ENCODE measurements around the gene ABCA4. TPM values are rescaled to one million over a fixed set of nuclear protein-coding genes. Genes with fewer than 3 reads are reported as not detected.
"Not testable (repeated sequence)": the region's sequence is repeated elsewhere in the genome, so short reads cannot be mapped to it uniquely, and the experiment has no call there.

Gene ABCA4
- total RNA-seq, result not detected
- not detected for polyA plus RNA-seq
- 0 reads per million in 6 experiments for total RNA-seq

DNA sequence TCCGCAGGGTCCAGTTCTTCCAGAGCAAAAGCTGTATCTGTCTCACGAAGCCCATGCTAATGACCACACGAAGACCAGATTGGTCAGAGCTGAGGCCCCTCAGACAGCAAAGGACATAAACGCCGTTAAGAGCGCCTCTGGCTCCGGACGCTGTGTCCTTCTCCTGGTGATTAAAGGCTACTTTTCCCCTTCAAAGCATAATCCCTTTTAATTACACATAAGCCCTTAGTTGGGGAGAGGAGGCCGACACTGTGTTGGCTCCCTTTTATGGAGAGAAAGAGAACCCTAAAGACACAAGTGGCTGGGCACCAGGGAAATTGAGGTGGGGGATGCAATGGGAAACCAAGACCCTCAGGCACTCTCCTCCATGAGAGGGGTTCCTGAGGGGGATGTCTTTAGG, at the start of gene ABCA4:
ABCA4 (minus strand) TSS at position 158 of the 400 bp plus-strand sequence; CDS start at position 55, 103 bp downstream.
- no peak within 1 kb of the TSS for H3K27ac Mint-ChIP-seq
- no peak for DNase-seq
- H3K27me3 Mint-ChIP-seq, result peaks cover 0 to 2% (median 0%) of the 10 kb centered on the region in 5 donors
- H3K9me3 Mint-ChIP-seq, result no peaks in the 10 kb centered on the region
- POLR2A ChIA-PET, result no interaction called here
- H3K36me3 Mint-ChIP-seq, result no peaks in the 10 kb centered on the region
- ATAC-seq, result no peak
- H3K4me3 Mint-ChIP-seq, result no peak within 1 kb of the TSS
- no peaks in the 10 kb centered on the region for H3K4me1 Mint-ChIP-seq

DNA sequence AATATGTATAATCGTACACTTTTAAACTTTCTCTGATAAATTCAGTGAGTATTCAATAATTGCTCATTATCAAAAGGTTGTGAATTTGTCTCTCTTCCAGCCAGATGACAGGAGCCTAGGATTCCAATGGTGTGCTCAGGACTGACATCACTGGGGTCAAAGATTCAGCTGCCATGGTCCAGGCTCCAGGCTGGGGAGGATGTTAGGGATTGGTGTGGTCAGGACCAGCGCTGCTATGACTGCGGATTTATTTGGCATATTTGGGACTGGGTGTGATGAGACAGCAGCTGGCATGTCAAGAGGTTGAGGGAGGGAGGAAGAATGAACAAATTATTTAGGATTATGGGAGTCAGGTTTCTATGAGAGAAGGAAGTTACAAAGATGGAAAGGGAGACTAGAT, 48.2 kb upstream of the ABCA4 start:
- POLR2A ChIA-PET, result no interaction called here
- Mint-ChIP-seq H3K36me3 (no peaks in the 10 kb centered on the region), H3K27me3 (peaks cover 5 to 14% (median 7%) of the 10 kb centered on the region in 5 donors), H3K4me1 (no peaks in the 10 kb centered on the region), H3K4me3 (no peak overlapping the region), H3K9me3 (no peaks in the 10 kb centered on the region), H3K27ac (no peak overlapping the region)
- DNase-seq, result no peak
- no peak for ATAC-seq

DNA sequence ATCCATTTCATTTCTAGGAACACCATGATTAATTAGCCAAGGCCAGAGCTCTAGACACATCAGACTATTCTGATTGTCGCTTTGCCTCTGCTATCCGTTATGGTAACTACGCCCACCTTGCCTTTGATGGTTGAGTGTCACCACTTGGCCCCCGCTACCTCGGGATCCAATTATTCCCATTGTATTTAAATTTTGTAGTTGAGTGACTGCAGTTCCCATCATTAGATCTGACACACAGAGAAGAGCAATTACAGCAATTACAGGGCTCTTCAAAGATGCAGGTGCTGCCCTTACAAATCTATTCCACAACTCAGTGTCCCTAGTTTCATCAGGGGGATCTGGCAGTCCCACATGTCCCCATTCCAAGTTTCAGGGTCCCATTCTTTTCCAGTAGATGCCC, 44.9 kb upstream of the ABCA4 start:
- Mint-ChIP-seq H3K4me3 (no peak overlapping the region), H3K27ac (no peak overlapping the region), H3K9me3 (no peaks in the 10 kb centered on the region), H3K36me3 (no peaks in the 10 kb centered on the region), H3K27me3 (peaks cover 7 to 30% (median 17%) of the 10 kb centered on the region in 5 donors), H3K4me1 (no peaks in the 10 kb centered on the region)
- no peak for ATAC-seq
- POLR2A ChIA-PET, result no interaction called here
- no peak for DNase-seq

DNA sequence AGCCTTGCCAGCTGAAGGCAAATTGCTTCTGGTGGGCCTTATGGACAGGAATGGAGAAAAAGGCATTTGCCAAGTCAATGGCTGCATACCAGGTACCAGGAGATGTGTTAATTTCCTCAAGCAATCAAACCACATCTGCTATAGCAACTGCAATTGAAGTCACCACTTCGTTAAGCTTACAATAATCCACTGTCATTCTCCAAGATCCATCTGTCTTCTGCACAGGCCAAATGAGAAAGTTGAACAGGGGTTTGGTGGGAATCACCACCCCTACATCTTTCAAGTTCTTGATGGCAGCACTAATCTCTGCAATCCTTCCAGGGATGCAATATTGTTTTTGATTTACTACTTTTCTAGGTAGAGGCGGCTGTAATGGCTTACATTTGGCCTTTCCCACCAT, 43.9 kb upstream of the ABCA4 start:
- H3K9me3 Mint-ChIP-seq, DNase-seq, ATAC-seq, H3K36me3 Mint-ChIP-seq, POLR2A ChIA-PET, H3K4me3 Mint-ChIP-seq, H3K27ac Mint-ChIP-seq, H3K4me1 Mint-ChIP-seq: not testable (repeated sequence)
- H3K27me3 Mint-ChIP-seq, result peaks cover 5 to 31% (median 17%) of the 10 kb centered on the region in 5 donors

DNA sequence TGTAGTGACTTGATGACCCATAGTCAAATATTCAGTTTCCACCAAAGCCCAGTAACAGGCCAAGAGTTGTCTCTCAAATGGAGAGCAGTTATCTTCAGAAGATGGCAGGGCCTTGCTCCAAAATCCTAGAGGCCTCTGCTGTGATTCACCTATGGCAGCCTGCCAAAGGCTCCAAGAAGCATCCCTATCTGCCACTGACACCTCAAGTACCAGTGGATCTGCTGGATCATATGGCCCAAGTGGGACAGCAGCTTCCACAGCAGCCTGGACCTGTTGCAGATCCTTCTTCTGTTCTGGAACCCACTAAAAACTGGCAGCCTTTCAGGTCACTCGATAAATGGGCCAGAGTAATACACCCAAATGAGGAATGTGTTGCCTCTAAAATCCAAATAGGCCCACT, 43.2 kb upstream of the ABCA4 start:
- H3K4me1 Mint-ChIP-seq, ATAC-seq, H3K4me3 Mint-ChIP-seq, H3K36me3 Mint-ChIP-seq, DNase-seq, H3K27ac Mint-ChIP-seq, H3K9me3 Mint-ChIP-seq, POLR2A ChIA-PET: not testable (repeated sequence)
- H3K27me3 Mint-ChIP-seq, result peaks cover 4 to 25% (median 15%) of the 10 kb centered on the region in 5 donors

DNA sequence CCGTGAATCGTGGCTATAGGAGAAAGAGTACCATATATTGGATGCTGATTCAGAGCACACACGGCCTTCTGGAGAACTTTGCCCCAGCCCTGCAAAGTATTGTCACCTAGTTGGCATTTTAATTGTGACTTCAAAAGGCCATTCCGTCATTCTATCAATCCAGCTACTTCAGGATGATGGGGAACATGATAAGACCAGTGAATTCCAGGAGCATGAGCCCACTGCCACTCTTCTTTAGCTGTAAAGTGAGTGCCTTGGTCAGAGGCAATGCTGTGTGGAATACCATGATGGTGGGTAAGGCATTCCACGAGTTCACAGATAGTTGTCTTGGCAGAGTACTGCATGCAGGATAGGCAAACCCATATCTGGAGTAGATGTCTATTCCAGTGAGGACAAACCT, 42.3 kb upstream of the ABCA4 start:
- H3K9me3 Mint-ChIP-seq, H3K36me3 Mint-ChIP-seq, POLR2A ChIA-PET, H3K27ac Mint-ChIP-seq, ATAC-seq, H3K4me1 Mint-ChIP-seq, DNase-seq, H3K4me3 Mint-ChIP-seq: not testable (repeated sequence)
- H3K27me3 Mint-ChIP-seq, result peaks cover 4 to 23% (median 9%) of the 10 kb centered on the region in 5 donors

DNA sequence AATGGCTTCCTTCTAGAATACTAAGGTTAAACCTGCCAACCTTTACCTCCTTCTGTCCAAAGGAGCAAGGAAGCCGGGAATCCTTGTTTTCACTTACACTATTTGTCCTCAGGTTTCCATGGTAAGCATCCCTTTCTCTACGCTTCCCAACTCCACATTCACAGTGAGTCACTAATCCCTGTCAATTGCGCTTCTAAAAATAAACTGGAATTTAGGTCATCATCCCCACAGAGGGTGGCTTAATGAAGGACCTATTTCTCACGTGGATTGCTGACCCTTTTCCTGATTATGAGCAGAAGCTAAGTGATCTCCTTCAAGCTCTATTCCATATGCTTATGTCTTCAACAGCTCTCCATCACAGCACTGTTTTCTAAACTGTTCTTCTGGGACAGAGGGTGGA, 39.9 kb upstream of the ABCA4 start:
- ATAC-seq, result no peak
- Mint-ChIP-seq H3K27me3 (peaks cover 3 to 18% (median 9%) of the 10 kb centered on the region in 5 donors), H3K9me3 (peaks cover 0 to 6% (median 0%) of the 10 kb centered on the region in 9 donors), H3K27ac (no peak overlapping the region), H3K36me3 (no peaks in the 10 kb centered on the region), H3K4me3 (no peak overlapping the region), H3K4me1 (peaks cover 0 to 1% (median 0%) of the 10 kb centered on the region in 4 donors)
- DNase-seq, result no peak
- POLR2A ChIA-PET, result no interaction called here

DNA sequence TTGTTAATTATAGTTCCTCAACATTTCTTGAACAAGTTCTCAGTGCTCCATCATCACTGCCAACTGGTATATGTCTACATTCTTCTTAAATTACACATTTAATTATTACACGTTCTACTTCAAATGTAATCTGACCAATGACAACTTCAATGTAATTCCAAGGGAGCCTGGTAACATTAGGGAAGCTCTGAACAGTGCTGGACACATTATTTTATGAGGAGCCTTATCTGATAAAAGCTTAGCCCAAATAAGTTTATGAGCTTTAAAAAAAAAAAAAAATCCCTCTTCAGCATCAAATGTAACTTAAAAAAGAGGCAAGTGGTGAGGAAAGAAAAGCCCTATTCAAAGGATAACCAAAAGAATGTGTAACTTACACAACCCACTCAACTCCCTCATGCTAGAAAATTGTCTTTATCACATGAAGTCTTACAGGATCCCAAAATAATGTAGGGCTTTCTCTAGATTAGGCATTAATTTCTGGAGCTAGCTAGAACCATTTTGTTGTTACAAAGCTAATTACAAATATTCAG, 35.2 kb upstream of the ABCA4 start:
- H3K36me3 Mint-ChIP-seq, result no peaks in the 10 kb centered on the region
- no peak overlapping the region for H3K27ac Mint-ChIP-seq
- H3K27me3 Mint-ChIP-seq, result peaks cover 0 to 9% (median 0%) of the 10 kb centered on the region in 5 donors
- POLR2A ChIA-PET, result no interaction called here
- DNase-seq, result no peak
- no peak overlapping the region for H3K4me3 Mint-ChIP-seq
- H3K4me1 Mint-ChIP-seq, result peaks cover 0 to 1% (median 0%) of the 10 kb centered on the region in 4 donors
- ATAC-seq, result no peak
- peaks cover 0 to 9% (median 0%) of the 10 kb centered on the region in 9 donors for H3K9me3 Mint-ChIP-seq

DNA sequence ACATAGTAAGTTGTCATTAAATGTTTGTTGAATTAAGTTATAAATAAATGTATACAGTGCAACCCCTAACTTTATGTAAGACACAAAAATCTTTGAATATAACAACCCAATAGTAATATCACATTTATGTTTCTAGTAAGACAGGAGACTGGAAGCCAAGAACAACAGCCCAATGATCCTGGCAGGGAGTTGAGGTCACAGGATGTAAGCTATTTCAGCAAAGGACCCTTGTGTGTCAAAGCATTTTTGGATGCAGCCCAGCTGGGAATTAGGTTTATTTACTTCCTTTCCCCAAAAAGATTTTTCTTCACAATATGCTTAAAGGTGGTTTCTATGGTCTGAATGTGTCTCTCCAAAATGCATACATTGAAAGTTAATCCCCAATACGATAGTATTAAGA, 34.0 kb upstream of the ABCA4 start:
- Mint-ChIP-seq H3K9me3 (peaks cover 0 to 9% (median 0%) of the 10 kb centered on the region in 9 donors), H3K27ac (no peak overlapping the region), H3K36me3 (no peaks in the 10 kb centered on the region), H3K4me1 (no peaks in the 10 kb centered on the region), H3K4me3 (no peak overlapping the region), H3K27me3 (peaks cover 0 to 5% (median 0%) of the 10 kb centered on the region in 5 donors)
- ATAC-seq (no peak), DNase-seq (no peak)
- POLR2A ChIA-PET, result no interaction called here

DNA sequence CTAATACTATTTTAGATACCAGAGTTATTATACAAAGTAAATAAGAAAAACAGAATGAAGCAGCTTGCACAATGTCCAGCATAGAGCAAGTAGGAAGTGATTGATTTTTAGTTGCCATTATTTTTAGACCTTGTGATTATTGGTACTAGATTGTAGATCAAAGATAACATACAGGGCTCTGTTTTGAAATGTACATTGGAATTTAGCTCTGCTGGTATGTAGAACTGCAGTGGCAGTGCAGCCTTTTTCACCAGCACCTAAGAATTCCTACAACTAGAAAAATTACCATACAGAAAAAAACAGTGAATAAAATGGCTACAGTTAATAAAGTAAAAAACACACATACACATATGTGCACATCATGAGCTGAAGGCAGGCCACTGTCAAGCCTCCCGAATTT, 32.2 kb upstream of the ABCA4 start:
- POLR2A ChIA-PET, result no interaction called here
- H3K4me1 Mint-ChIP-seq, result no peaks in the 10 kb centered on the region
- H3K27ac Mint-ChIP-seq, result no peak overlapping the region
- DNase-seq, result no peak
- H3K9me3 Mint-ChIP-seq, result peaks cover 0 to 9% (median 0%) of the 10 kb centered on the region in 9 donors
- H3K27me3 Mint-ChIP-seq, result peaks cover 0 to 5% (median 0%) of the 10 kb centered on the region in 5 donors
- H3K4me3 Mint-ChIP-seq, result no peak overlapping the region
- ATAC-seq, result no peak
- H3K36me3 Mint-ChIP-seq, result no peaks in the 10 kb centered on the region

DNA sequence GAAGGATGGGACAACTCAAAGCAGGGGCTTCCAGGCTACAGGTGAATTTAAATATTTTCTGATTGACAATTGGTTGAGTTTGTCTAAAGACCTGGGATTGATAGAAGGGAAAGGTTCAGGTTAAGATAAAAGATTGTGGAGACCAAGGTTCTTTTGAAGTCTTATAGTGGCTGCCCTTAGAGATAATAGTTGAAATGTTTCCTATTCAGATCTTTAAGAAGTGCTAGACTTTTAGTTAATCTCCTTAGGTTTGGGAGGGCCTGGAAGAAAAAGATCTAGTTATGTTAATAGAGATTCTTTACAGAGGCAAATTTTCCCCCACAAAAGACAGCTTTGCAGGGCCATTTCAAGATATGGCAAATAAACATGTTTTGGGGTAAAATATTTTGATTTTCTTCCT, 28.2 kb upstream of the ABCA4 start:
- H3K27me3 Mint-ChIP-seq, DNase-seq, ATAC-seq, POLR2A ChIA-PET, H3K36me3 Mint-ChIP-seq, H3K4me3 Mint-ChIP-seq, H3K9me3 Mint-ChIP-seq, H3K4me1 Mint-ChIP-seq, H3K27ac Mint-ChIP-seq: not testable (repeated sequence)

DNA sequence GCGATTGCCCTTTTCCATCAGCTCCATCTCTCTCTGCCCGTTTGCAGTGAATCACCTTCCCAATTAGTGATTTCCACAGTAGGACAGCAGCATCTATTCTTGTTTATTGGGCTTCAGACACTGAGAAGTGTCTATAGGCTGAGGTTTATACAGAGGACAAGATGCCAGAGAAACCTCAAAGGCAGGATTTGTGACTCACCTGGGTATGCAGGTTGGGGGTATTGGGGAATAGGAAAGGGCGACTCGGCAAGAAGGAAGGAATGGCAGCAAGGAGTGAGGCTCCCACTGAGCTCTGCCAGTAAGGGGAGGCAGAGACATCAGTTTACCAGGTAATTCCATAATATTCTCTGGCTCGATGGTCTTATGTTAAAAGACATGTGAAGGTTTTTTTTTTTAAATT, 25.3 kb upstream of the ABCA4 start:
- Mint-ChIP-seq H3K27ac (no peak overlapping the region), H3K9me3 (no peaks in the 10 kb centered on the region), H3K4me1 (no peaks in the 10 kb centered on the region), H3K27me3 (no peaks in the 10 kb centered on the region), H3K4me3 (no peak overlapping the region), H3K36me3 (no peaks in the 10 kb centered on the region)
- POLR2A ChIA-PET, result no interaction called here
- ATAC-seq (no peak), DNase-seq (no peak)

DNA sequence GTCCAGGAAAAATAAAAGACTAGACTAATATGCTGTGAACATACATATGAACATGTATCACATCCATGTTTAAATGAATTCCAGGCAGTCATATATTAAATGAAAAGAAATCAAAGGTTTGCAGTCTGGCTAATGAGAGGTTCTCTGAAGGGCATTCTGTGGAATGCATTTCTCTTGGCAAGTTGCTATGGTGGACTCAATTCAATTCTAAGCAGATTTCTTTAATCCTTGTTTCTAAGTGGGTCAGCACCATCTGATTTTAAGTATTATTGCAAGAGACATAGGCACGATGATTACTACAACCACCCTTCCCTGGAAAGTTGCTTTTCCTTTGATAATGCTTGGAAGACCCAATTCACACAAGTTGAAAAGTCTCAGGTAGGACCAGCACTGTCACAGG, 23.9 kb upstream of the ABCA4 start:
- no peak overlapping the region for H3K4me3 Mint-ChIP-seq
- POLR2A ChIA-PET, result no interaction called here
- ATAC-seq, result no peak
- DNase-seq, result no peak
- no peaks in the 10 kb centered on the region for H3K4me1 Mint-ChIP-seq
- no peaks in the 10 kb centered on the region for H3K9me3 Mint-ChIP-seq
- no peaks in the 10 kb centered on the region for H3K27me3 Mint-ChIP-seq
- no peaks in the 10 kb centered on the region for H3K36me3 Mint-ChIP-seq
- H3K27ac Mint-ChIP-seq, result no peak overlapping the region

DNA sequence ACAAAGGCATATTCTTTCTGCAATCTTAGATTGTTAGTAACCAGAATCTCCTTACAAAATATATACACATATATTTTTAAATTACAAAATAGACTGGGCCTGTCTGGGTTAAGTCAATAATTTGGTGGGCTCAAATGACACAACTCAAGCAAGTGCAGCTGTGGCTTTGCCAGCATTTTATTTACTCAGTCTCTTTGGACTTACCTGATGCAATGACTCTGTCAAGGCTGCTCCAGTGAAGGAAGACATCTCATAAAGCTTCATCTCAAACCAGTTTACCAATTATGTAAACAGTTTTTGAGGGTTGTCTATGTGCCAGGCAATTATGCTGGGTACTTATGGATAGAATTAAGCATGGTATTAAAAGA, 22.8 kb upstream of the ABCA4 start:
- no peaks in the 10 kb centered on the region for H3K36me3 Mint-ChIP-seq
- H3K9me3 Mint-ChIP-seq, result peaks cover 0 to 3% (median 0%) of the 10 kb centered on the region in 9 donors
- POLR2A ChIA-PET, result no interaction called here
- DNase-seq, result no peak
- no peak overlapping the region for H3K27ac Mint-ChIP-seq
- H3K27me3 Mint-ChIP-seq, result no peaks in the 10 kb centered on the region
- H3K4me3 Mint-ChIP-seq, result no peak overlapping the region
- H3K4me1 Mint-ChIP-seq, result no peaks in the 10 kb centered on the region
- ATAC-seq, result no peak
